ENCODE measurements around the gene SDR9C7.
"Not testable (repeated sequence)": the region's sequence is repeated elsewhere in the genome, so short reads cannot be mapped to it uniquely, and the experiment has no call there.

Gene SDR9C7

GRCh38 chr12:56914256-56914655, 20.0 kb downstream of the SDR9C7 start:
- DNase-seq: no peak

- not testable (repeated sequence) for DNase-seq
Observed at GRCh38 chr12:56909403-56909802, 24.8 kb downstream of the SDR9C7 start.

- no peak for DNase-seq
Observed at GRCh38 chr12:56908136-56908535, 26.1 kb downstream of the SDR9C7 start.

GRCh38 chr12:56905852-56906251, 28.4 kb downstream of the SDR9C7 start:
- no peak for DNase-seq

GRCh38 chr12:56903374-56903773, 30.8 kb downstream of the SDR9C7 start:
- no peak for DNase-seq

- not testable (repeated sequence) for DNase-seq
Observed at GRCh38 chr12:56901313-56901712, 32.9 kb downstream of the SDR9C7 start.

GRCh38 chr12:56900583-56900982, 33.6 kb downstream of the SDR9C7 start:
- no peak for DNase-seq

- DNase-seq: no peak
Observed at GRCh38 chr12:56898938-56899337, 35.3 kb downstream of the SDR9C7 start.

GRCh38 chr12:56897844-56898361, 36.3 kb downstream of the SDR9C7 start:
- DNase-seq: no peak

GRCh38 chr12:56896082-56896481, 38.1 kb downstream of the SDR9C7 start:
- DNase-seq: no peak

- no peak for DNase-seq
Observed at GRCh38 chr12:56894698-56895368, 39.4 kb downstream of the SDR9C7 start.

GRCh38 chr12:56891885-56892284, 42.3 kb downstream of the SDR9C7 start:
- not testable (repeated sequence) for DNase-seq

GRCh38 chr12:56886319-56886718, 47.9 kb downstream of the SDR9C7 start:
- DNase-seq: no peak

GRCh38 chr12:56885316-56885715, 48.9 kb downstream of the SDR9C7 start:
- no peak for DNase-seq

GRCh38 chr12:56884421-56884820, 49.8 kb downstream of the SDR9C7 start:
- no peak for DNase-seq

- not testable (repeated sequence) for DNase-seq
Observed at GRCh38 chr12:56882407-56882806, 51.8 kb downstream of the SDR9C7 start.

- DNase-seq: no peak
Observed at GRCh38 chr12:56880125-56880992, 53.8 kb downstream of the SDR9C7 start.

GRCh38 chr12:56879240-56880124, 54.7 kb downstream of the SDR9C7 start:
- DNase-seq: not testable (repeated sequence)

GRCh38 chr12:56878010-56878339, 56.2 kb downstream of the SDR9C7 start:
- no peak for DNase-seq

- DNase-seq: no peak
Observed at GRCh38 chr12:56877195-56878009, 56.8 kb downstream of the SDR9C7 start.

GRCh38 chr12:56874821-56875220, 59.4 kb downstream of the SDR9C7 start:
- no peak for DNase-seq

- DNase-seq: no peak
Observed at GRCh38 chr12:56873382-56873781, 60.8 kb downstream of the SDR9C7 start.

Measured in NCI-H345 (cell line).